Ishikawa (cell line): Measurements from ENCODE around the gene NUDT4.

Experiments
- CEBPB ChIP-seq: IDR thresholded peaks from 2 replicates; pipeline ENCODE4 v1.6.1; 2012
- CREB1 ChIP-seq: IDR thresholded peaks from 2 replicates; pipeline ENCODE4 v1.6.1; 2012; ENCODE audit warnings: low read depth
- EGR1 ChIP-seq: IDR thresholded peaks from 2 replicates; pipeline ENCODE4 v1.6.1; 2012
- EP300 ChIP-seq: IDR thresholded peaks from 2 replicates; pipeline ENCODE4 v1.6.1; 2012; ENCODE audit warnings: borderline replicate concordance
- FOXM1 ChIP-seq: IDR thresholded peaks from 2 replicates; pipeline ENCODE4 v1.6.1; 2012; ENCODE audit warnings: low read depth, borderline replicate concordance
- NFIC ChIP-seq: IDR thresholded peaks from 2 replicates; pipeline ENCODE4 v1.6.1; 2012
- RAD21 ChIP-seq: IDR thresholded peaks from 2 replicates; pipeline ENCODE4 v1.6.1; 2012; ENCODE audit warnings: low read depth
- TAF1 ChIP-seq: IDR thresholded peaks from 2 replicates; pipeline ENCODE4 v1.6.1; 2012; ENCODE audit warnings: low read depth, mild to moderate bottlenecking
- TCF12 ChIP-seq: IDR thresholded peaks from 2 replicates; pipeline ENCODE4 v1.6.1; 2012; ENCODE audit warnings: low read depth
- TEAD4 ChIP-seq: IDR thresholded peaks from 2 replicates; pipeline ENCODE4 v1.6.1; 2012
- YY1 ChIP-seq: IDR thresholded peaks from 2 replicates; pipeline ENCODE4 v1.6.1; 2012; ENCODE audit warnings: low read depth
- ZBTB7A ChIP-seq: IDR thresholded peaks from 2 replicates; pipeline ENCODE4 v1.6.1; 2012; ENCODE audit warnings: low read depth
- TF ChIP-seq, protein P1 (sequence below): IDR thresholded peaks from 2 replicates; pipeline ENCODE4 v1.6.1; 2012; ENCODE audit warnings: low read depth, mild to moderate bottlenecking
- TF ChIP-seq, protein P2 (sequence below): IDR thresholded peaks from 2 replicates; pipeline ENCODE4 v1.6.1; 2012
- TF ChIP-seq, protein P3 (sequence below): IDR thresholded peaks from 2 replicates; pipeline ENCODE4 v1.6.1; 2012

The NUDT4 gene

DNA sequence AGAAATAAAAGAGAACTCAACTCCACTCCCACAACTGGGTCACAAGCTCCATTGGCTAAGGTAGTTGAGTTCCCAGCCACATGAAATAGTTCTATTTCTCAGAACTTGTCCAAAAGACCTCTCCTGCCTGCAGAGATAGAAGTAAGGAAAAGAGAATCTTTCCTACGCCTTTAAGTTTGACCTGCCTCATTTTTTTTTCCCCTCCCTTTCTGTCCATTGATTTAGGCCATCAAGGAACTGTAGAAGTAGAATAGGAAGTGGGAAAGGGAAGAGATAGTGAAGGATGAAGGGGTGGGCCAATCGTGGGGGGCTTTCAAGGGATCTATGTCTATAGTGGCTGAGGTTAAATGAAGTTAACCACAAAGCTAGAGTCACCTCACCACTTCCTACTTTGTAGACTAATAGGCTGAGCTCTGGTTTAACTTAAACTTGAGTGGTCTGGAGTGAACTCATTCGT lies 13.9 kb upstream of the NUDT4 start:
- TF ChIP-seq RAD21: no peak
- no peak for TF ChIP-seq CEBPB

DNA sequence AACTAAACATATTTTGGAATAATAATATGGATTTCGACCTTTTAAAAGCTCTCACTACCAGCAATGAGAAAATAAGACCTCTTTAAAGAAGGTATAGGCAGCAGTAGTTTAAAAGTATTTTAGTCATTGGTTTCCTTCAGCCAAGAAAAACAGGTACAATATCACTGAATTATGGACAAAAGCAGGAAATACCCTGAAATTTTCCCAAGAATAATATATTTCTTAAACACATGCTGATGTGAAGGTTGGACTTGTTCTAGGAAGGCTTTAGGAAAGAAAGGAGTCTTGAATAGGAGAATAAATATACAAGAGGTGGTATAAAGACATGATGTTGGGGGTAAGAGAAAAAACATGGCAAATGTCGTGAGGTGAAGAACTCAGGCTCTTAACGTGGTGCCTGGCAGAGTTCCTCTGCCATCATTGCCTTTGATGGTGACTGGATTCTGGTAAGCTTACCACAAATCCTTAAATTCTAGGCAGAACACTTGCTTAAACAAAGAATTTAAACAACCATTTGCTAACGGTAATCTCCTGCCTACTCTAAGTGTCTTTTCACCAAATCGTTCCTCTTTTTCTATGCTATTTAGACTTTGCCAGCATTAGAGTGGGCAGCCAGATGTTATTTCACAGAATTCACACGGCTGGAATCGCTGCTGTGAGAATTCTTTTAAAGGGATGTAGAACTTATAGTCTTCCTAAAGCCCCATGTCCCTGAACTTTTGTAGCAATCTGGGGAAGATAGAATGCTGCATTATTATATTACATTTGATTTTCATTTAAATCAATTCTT lies 11.9 kb upstream of the NUDT4 start:
- TF ChIP-seq, protein P1, sequence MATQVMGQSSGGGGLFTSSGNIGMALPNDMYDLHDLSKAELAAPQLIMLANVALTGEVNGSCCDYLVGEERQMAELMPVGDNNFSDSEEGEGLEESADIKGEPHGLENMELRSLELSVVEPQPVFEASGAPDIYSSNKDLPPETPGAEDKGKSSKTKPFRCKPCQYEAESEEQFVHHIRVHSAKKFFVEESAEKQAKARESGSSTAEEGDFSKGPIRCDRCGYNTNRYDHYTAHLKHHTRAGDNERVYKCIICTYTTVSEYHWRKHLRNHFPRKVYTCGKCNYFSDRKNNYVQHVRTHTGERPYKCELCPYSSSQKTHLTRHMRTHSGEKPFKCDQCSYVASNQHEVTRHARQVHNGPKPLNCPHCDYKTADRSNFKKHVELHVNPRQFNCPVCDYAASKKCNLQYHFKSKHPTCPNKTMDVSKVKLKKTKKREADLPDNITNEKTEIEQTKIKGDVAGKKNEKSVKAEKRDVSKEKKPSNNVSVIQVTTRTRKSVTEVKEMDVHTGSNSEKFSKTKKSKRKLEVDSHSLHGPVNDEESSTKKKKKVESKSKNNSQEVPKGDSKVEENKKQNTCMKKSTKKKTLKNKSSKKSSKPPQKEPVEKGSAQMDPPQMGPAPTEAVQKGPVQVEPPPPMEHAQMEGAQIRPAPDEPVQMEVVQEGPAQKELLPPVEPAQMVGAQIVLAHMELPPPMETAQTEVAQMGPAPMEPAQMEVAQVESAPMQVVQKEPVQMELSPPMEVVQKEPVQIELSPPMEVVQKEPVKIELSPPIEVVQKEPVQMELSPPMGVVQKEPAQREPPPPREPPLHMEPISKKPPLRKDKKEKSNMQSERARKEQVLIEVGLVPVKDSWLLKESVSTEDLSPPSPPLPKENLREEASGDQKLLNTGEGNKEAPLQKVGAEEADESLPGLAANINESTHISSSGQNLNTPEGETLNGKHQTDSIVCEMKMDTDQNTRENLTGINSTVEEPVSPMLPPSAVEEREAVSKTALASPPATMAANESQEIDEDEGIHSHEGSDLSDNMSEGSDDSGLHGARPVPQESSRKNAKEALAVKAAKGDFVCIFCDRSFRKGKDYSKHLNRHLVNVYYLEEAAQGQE: no peak
- TF ChIP-seq TAF1: no peak
- TF ChIP-seq NFIC: no peak
- TF ChIP-seq, protein P2, sequence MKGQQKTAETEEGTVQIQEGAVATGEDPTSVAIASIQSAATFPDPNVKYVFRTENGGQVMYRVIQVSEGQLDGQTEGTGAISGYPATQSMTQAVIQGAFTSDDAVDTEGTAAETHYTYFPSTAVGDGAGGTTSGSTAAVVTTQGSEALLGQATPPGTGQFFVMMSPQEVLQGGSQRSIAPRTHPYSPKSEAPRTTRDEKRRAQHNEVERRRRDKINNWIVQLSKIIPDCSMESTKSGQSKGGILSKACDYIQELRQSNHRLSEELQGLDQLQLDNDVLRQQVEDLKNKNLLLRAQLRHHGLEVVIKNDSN: no peak
- TF ChIP-seq EGR1: no peak
- TF ChIP-seq, protein P3, sequence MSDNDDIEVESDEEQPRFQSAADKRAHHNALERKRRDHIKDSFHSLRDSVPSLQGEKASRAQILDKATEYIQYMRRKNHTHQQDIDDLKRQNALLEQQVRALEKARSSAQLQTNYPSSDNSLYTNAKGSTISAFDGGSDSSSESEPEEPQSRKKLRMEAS: no peak
- TF ChIP-seq EP300: no peak
- TF ChIP-seq TEAD4: no peak
- no peak for TF ChIP-seq RAD21
- TF ChIP-seq YY1: no peak
- no peak for TF ChIP-seq TCF12
- TF ChIP-seq CEBPB: no peak
- TF ChIP-seq ZBTB7A: no peak

DNA sequence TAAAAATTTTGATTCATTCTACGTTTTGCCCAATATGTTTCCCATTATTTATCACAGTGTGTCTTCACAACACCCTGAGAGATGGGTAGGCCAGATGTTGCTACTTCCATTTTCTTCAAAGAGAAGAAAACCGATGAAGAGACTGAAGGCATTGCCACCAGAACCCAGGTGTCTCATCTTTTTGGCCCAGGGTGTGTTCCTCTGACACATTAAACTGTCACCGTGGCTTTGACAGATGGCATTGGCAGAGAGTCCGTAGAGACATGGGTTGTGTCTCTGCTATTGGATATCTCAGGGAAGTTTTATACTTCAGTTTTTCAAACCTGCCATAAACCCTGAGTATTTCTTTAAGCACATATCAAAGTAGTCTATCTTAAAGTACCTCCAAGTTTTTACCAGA lies 11.3 kb upstream of the NUDT4 start:
- TF ChIP-seq TAF1: no peak
- no peak for TF ChIP-seq FOXM1
- TF ChIP-seq TCF12: no peak
- TF ChIP-seq YY1: no peak
- no peak for TF ChIP-seq CREB1
- no peak for TF ChIP-seq ZBTB7A
- no peak for TF ChIP-seq TEAD4
- TF ChIP-seq RAD21: no peak
- TF ChIP-seq, protein P2: no peak
- TF ChIP-seq, protein P3: no peak
- TF ChIP-seq, protein P1: no peak
- TF ChIP-seq CEBPB: no peak
- no peak for TF ChIP-seq EP300
- no peak for TF ChIP-seq EGR1
- no peak for TF ChIP-seq NFIC

DNA sequence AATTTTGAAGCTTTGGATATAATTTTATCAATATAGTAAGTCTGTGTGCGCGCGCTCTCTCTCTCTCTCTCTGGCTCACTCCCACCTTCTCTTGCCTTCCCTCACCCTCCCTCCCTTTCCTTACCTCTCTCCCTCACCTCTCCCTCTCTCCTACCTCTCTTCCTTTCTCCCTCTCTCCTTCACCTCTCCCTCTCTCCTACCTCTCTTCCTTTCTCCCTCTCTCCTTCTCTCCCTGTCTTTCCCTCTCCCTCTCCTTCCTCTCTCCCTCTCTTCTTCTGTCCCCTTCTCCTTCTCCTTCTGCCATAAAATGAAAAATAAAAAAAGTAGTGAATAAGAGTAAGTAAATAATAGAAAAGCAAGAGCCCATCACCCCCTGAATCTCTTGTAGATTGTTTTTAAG lies 9.0 kb upstream of the NUDT4 start:
- TF ChIP-seq YY1 (no peak), CEBPB (no peak), FOXM1 (no peak), TEAD4 (no peak), NFIC (no peak), EGR1 (no peak), ZBTB7A (no peak), EP300 (no peak), CREB1 (no peak), TCF12 (no peak), TAF1 (no peak), RAD21 (no peak)
- TF ChIP-seq, protein P1: no peak
- TF ChIP-seq, protein P3: no peak
- TF ChIP-seq, protein P2: no peak
